GM13977 (cell line): ENCODE measurements around the gene SNTB2.

Source experiments
- DNase-seq: peaks from one replicate; pipeline ENCODE4 v3.0.0; 2012; ENCODE audit warnings: low spot score
- CTCF ChIP-seq: IDR thresholded peaks from 2 replicates; pipeline ENCODE4 v1.5.1; 2012; ENCODE audit warnings: mild to moderate bottlenecking, control low read depth; ENCODE audit not compliant: insufficient read depth; ENCODE audit errors: extremely low read depth, missing control alignments
- in situ Hi-C: fragments of 300-500 bp; cut with MboI; formaldehyde crosslinking; loops from one replicate; pipeline ENCODE4 v1.12.0; 2022; ENCODE audit warnings: low sequenced_read_pairs, low pct_unique_long_range_greater_than_20kb, mixed read lengths, inconsistent platforms; ENCODE audit not compliant: unreplicated experiment

Gene SNTB2

GRCh38 chr16:69201291-69201690 lies 14.3 kb downstream of the SNTB2 start:
- TF ChIP-seq CTCF, result no peak
- in situ Hi-C loops, result no loop called here
- DNase-seq, result no peak

GRCh38 chr16:69201787-69202186 lies 14.8 kb downstream of the SNTB2 start:
- DNase-seq, result no peak
- TF ChIP-seq CTCF, result no peak
- in situ Hi-C loops, result no loop called here

- TF ChIP-seq CTCF, result no peak
Measured at GRCh38 chr16:69204172-69204571, 17.2 kb downstream of the SNTB2 start.

GRCh38 chr16:69209735-69210134 lies 22.8 kb downstream of the SNTB2 start:
- in situ Hi-C loops, result no loop called here

More at GRCh38 chr16:69204172-69204571, 17.2 kb downstream of the SNTB2 start:
- DNase-seq, result no peak
- in situ Hi-C loops, result no loop called here

GRCh38 chr16:69217433-69217832 lies 30.5 kb downstream of the SNTB2 start:
- in situ Hi-C loops, result no loop called here
- DNase-seq, result no peak
- no peak for TF ChIP-seq CTCF

More at GRCh38 chr16:69209735-69210134, 22.8 kb downstream of the SNTB2 start:
- no peak for TF ChIP-seq CTCF
- DNase-seq, result no peak

GRCh38 chr16:69219279-69219678 lies 32.3 kb downstream of the SNTB2 start:
- DNase-seq, result no peak
- TF ChIP-seq CTCF, result no peak
- in situ Hi-C loops, result no loop called here

GRCh38 chr16:69223882-69224281 lies 36.9 kb downstream of the SNTB2 start:
- in situ Hi-C loops, result no loop called here
- no peak for DNase-seq
- no peak for TF ChIP-seq CTCF
